GM19238 (cell line): Measurements from ENCODE around the gene PSMB2.
"Not testable (repeated sequence)": the region's sequence is repeated elsewhere in the genome, so short reads cannot be mapped to it uniquely, and the experiment has no call there.

ENCODE experiments used
- DNase-seq: peaks from one replicate; pipeline ENCODE4 v3.0.0; 2011; ENCODE audit warnings: low spot score; ENCODE audit not compliant: insufficient read length

Gene PSMB2

GRCh38 chr1:35641233-35641866, at the start of gene PSMB2:
Gene PSMB2 (minus strand): TSS chr1:35641526. CDS start chr1:35641432, 94 bp downstream.
- peak; percentile 88 for DNase-seq

GRCh38 chr1:35691080-35691479, 49.8 kb upstream of the PSMB2 start:
- no peak for DNase-seq

GRCh38 chr1:35690103-35690502, 48.8 kb upstream of the PSMB2 start:
- DNase-seq = not testable (repeated sequence)

- no peak for DNase-seq
These were observed 46.8 kb upstream of the PSMB2 start for GRCh38 chr1:35688161-35688560.

GRCh38 chr1:35683012-35683411, 41.7 kb upstream of the PSMB2 start:
- no peak for DNase-seq

GRCh38 chr1:35680271-35680670, 38.9 kb upstream of the PSMB2 start:
- no peak for DNase-seq

GRCh38 chr1:35675773-35676172, 34.4 kb upstream of the PSMB2 start:
- no peak for DNase-seq

- DNase-seq = no peak
These were observed 32.8 kb upstream of the PSMB2 start for GRCh38 chr1:35674111-35674510.

- no peak for DNase-seq
These were observed 30.8 kb upstream of the PSMB2 start for GRCh38 chr1:35672116-35672515.

GRCh38 chr1:35668506-35668905, 27.2 kb upstream of the PSMB2 start:
- DNase-seq = no peak

GRCh38 chr1:35666916-35667315, 25.6 kb upstream of the PSMB2 start:
- DNase-seq = no peak

- DNase-seq = no peak
These were observed 24.9 kb upstream of the PSMB2 start for GRCh38 chr1:35666216-35666615.

- DNase-seq = no peak
These were observed 22.1 kb upstream of the PSMB2 start for GRCh38 chr1:35663434-35663833.

GRCh38 chr1:35661474-35661795, 20.1 kb upstream of the PSMB2 start:
- DNase-seq = no peak

- DNase-seq = no peak
These were observed 19.5 kb upstream of the PSMB2 start for GRCh38 chr1:35660581-35661473.

- DNase-seq = no peak
These were observed 18.3 kb upstream of the PSMB2 start for GRCh38 chr1:35659589-35659988.

GRCh38 chr1:35657851-35658250, 16.5 kb upstream of the PSMB2 start:
- no peak for DNase-seq

GRCh38 chr1:35656863-35657232, 15.5 kb upstream of the PSMB2 start:
- DNase-seq = no peak

GRCh38 chr1:35656148-35656862, 15.0 kb upstream of the PSMB2 start:
- DNase-seq = no peak

GRCh38 chr1:35655196-35655595, 13.9 kb upstream of the PSMB2 start:
- no peak for DNase-seq

- no peak for DNase-seq
These were observed 9.1 kb upstream of the PSMB2 start for GRCh38 chr1:35650416-35650815.

- no peak for DNase-seq
These were observed 4.7 kb upstream of the PSMB2 start for GRCh38 chr1:35646043-35646442.
